K562 (cell line): Measurements from ENCODE around the gene OR52A5. TPM values are rescaled to one million over a fixed set of nuclear protein-coding genes. Genes with fewer than 3 reads are reported as not detected.

ENCODE experiments used
- ARNT ChIP-seq, 2 experiments: fragments of 450-650 bp; IDR thresholded peaks; 2 replicates each; pipeline ENCODE4 v1.6.1; 2016; ENCODE audit warnings: mild to moderate bottlenecking in 1 of 2
- CC2D1A ChIP-seq: fragments of 450-650 bp; IDR thresholded peaks from 2 replicates; pipeline ENCODE4 v1.6.1; 2017; ENCODE audit warnings: mild to moderate bottlenecking
- CCNT2 ChIP-seq: IDR thresholded peaks from 2 replicates; pipeline ENCODE4 v1.6.1; 2011; ENCODE audit warnings: borderline replicate concordance, low read depth, mild to moderate bottlenecking, moderate library complexity, mixed read lengths, low read length; ENCODE audit not compliant: insufficient read length; ENCODE audit errors: extremely low read depth
- DPF2 ChIP-seq: fragments of 450-650 bp; IDR thresholded peaks from 2 replicates; pipeline ENCODE4 v1.6.1; 2016
- E2F3 ChIP-seq: fragments of 250-450 bp; sonication (Bioruptor Pico); IDR thresholded peaks from 2 replicates; pipeline ENCODE4 v1.4.0; 2020; ENCODE audit warnings: mild to moderate bottlenecking
- FIP1L1 ChIP-seq: fragments of 200-400 bp; formaldehyde crosslinking; IDR thresholded peaks from 2 replicates; pipeline ENCODE4 v1.6.1; 2018; ENCODE audit warnings: mild to moderate bottlenecking, low read depth, low read length; ENCODE audit not compliant: poor library complexity, severe bottlenecking
- FOXJ2 ChIP-seq: fragments of 200-800 bp; sonication (Bioruptor generic); IDR thresholded peaks from 2 replicates; pipeline ENCODE4 v1.6.1; 2016; ENCODE audit warnings: missing genetic modification characterization, missing compliant biosample characterization
- KLF1 ChIP-seq: fragments of 450-650 bp; IDR thresholded peaks from 2 replicates; pipeline ENCODE4 v1.6.1; 2016; ENCODE audit warnings: missing genetic modification characterization, missing compliant biosample characterization
- NR4A1 ChIP-seq, 2 experiments: fragments of 250-450 bp in 1 of 2; fragments of 450-650 bp in 1 of 2; sonication (Bioruptor Pico) in 1 of 2; IDR thresholded peaks; 2 replicates each; pipeline versions ENCODE4 v1.4.0 to v1.6.1; 2016 to 2020; ENCODE audit warnings: mild to moderate bottlenecking in 2 of 2, missing compliant biosample characterization in 1 of 2, missing genetic modification characterization in 1 of 2, moderate library complexity in 1 of 2
- RBM17 ChIP-seq: fragments of 200-400 bp; formaldehyde crosslinking; IDR thresholded peaks from 2 replicates; pipeline ENCODE4 v1.6.1; 2017; ENCODE audit warnings: low read depth, mild to moderate bottlenecking, low read length, borderline replicate concordance
- RBM34 ChIP-seq: fragments of 200-400 bp; formaldehyde crosslinking; IDR thresholded peaks from 2 replicates; pipeline ENCODE4 v1.6.1; 2018; ENCODE audit warnings: low read length, borderline replicate concordance; ENCODE audit not compliant: insufficient read depth
- SNIP1 ChIP-seq: fragments of 450-650 bp; IDR thresholded peaks from 2 replicates; pipeline ENCODE4 v1.7.1; 2017; ENCODE audit warnings: low read depth, mild to moderate bottlenecking
- TAL1 ChIP-seq: fragments of 450-650 bp; IDR thresholded peaks from 2 replicates; pipeline ENCODE4 v1.6.1; 2016; ENCODE audit warnings: mild to moderate bottlenecking
- TEAD2 ChIP-seq: fragments of 450-650 bp; IDR thresholded peaks from 2 replicates; pipeline ENCODE4 v1.6.1; 2016; ENCODE audit warnings: missing genetic modification characterization, control low read depth, missing compliant biosample characterization
- ZNF780A ChIP-seq: fragments of 250-450 bp; sonication (Bioruptor Pico); IDR thresholded peaks from 2 replicates; pipeline ENCODE4 v1.5.0; 2021; ENCODE audit warnings: mild to moderate bottlenecking
- ZNF830 ChIP-seq: fragments of 250-450 bp; sonication (Bioruptor Pico); IDR thresholded peaks from 2 replicates; pipeline ENCODE4 v1.5.0; 2021; ENCODE audit warnings: mild to moderate bottlenecking
- polyA plus RNA-seq, 8 experiments: library from polyadenylated mRNA; depleted of rRNA in 4 of 8; stranded (reverse) in 5 of 8; unstranded in 3 of 8; fragments of >200 nt; fragmentation: Nextera tagmentation in 2 of 8; fragmentation: Illumina TruSeq in 1 of 8; extraction: Ambion mirVana in 2 of 8; extraction: Trizol in 1 of 8; gene quantifications; 2 replicates each; pipeline versions ENCODE4 v1.2.1 to v1.2.3, GENCODE V29; 2011 to 2014; ENCODE audit warnings: inconsistent platforms in 1 of 8, missing spikeins in 1 of 8
- total RNA-seq, 7 experiments: library from RNA; depleted of rRNA in 6 of 7; stranded (reverse); fragments of >200 nt in 6 of 7; fragmentation: Illumina TruSeq in 2 of 7; extraction: Trizol in 2 of 7; gene quantifications; 2 replicates each; pipeline versions ENCODE4 v1.2.1 to v1.2.3, GENCODE V29; 2011 to 2021; ENCODE audit warnings: low replicate concordance in 1 of 7
- TF ChIP-seq, protein P1 (sequence below): sonication (generic); IDR thresholded peaks from 2 replicates; pipeline ENCODE4 v1.6.1; 2016
- TF ChIP-seq, protein P2 (sequence below): fragments of 250-450 bp; sonication (Bioruptor Pico); IDR thresholded peaks from 2 replicates; pipeline ENCODE4 v1.8.0; 2022; ENCODE audit warnings: moderate library complexity, mild to moderate bottlenecking, inconsistent platforms
- TF ChIP-seq, protein P3 (sequence below): fragments of 450-650 bp; formaldehyde crosslinking; IDR thresholded peaks from 2 replicates; pipeline ENCODE4 v1.4.0; 2020; ENCODE audit warnings: mild to moderate bottlenecking, mixed read lengths
- TF ChIP-seq, protein P4 (sequence below): sonication (generic); formaldehyde crosslinking; IDR thresholded peaks from 2 replicates; pipeline ENCODE4 v1.8.1; 2023; ENCODE audit warnings: mild to moderate bottlenecking, missing genetic modification reagents

OR52A5 gene
- total and polyA plus RNA-seq, 9 of the 15 experiments (the other 6 are each of a cell fraction or from before 2014, with no cell fraction given) = 0.04 to 1.1 (median 0.94) TPM; not detected in 6

GRCh38 chr11:5131584-5132335 is 6.4 kb downstream of the OR52A5 start (continued):
- TF ChIP-seq, protein P1, sequence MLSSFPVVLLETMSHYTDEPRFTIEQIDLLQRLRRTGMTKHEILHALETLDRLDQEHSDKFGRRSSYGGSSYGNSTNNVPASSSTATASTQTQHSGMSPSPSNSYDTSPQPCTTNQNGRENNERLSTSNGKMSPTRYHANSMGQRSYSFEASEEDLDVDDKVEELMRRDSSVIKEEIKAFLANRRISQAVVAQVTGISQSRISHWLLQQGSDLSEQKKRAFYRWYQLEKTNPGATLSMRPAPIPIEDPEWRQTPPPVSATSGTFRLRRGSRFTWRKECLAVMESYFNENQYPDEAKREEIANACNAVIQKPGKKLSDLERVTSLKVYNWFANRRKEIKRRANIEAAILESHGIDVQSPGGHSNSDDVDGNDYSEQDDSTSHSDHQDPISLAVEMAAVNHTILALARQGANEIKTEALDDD = no peak
- TF ChIP-seq RBM17 = no peak
- no peak for TF ChIP-seq KLF1 (tag)
- TF ChIP-seq SNIP1 = no peak
- TF ChIP-seq, protein P2, sequence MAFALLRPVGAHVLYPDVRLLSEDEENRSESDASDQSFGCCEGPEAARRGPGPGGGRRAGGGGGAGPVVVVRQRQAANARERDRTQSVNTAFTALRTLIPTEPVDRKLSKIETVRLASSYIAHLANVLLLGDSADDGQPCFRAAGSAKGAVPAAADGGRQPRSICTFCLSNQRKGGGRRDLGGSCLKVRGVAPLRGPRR (CRISPR knock-in tag) = 0 out of 2 replicates have a peak, but pooled peaks have one; percentile 67
- no peak for TF ChIP-seq NR4A1 (CRISPR knock-in tag; IDR thresholded peaks at IDR 0.05)
- TF ChIP-seq NR4A1 (tag; IDR thresholded peaks at IDR 0.05) = peak; percentile 81
- TF ChIP-seq DPF2 = peak; percentile 93
- 0 out of 2 replicates have a peak, but pooled peaks have one; percentile 36 for TF ChIP-seq E2F3 (CRISPR knock-in tag)
- peak; percentile 90 for TF ChIP-seq TAL1
- TF ChIP-seq ZNF780A (CRISPR knock-in tag) = no peak
- no peak for TF ChIP-seq TEAD2 (tag)
- no peak for TF ChIP-seq ZNF830 (CRISPR knock-in tag)
- TF ChIP-seq, protein P3, sequence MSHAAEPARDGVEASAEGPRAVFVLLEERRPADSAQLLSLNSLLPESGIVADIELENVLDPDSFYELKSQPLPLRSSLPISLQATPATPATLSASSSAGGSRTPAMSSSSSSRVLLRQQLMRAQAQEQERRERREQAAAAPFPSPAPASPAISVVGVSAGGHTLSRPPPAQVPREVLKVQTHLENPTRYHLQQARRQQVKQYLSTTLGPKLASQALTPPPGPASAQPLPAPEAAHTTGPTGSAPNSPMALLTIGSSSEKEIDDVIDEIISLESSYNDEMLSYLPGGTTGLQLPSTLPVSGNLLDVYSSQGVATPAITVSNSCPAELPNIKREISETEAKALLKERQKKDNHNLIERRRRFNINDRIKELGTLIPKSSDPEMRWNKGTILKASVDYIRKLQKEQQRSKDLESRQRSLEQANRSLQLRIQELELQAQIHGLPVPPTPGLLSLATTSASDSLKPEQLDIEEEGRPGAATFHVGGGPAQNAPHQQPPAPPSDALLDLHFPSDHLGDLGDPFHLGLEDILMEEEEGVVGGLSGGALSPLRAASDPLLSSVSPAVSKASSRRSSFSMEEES (CRISPR knock-in tag) = no peak
- TF ChIP-seq RBM34 = no peak
- TF ChIP-seq ARNT (IDR thresholded peaks at IDR 0.05) = 0 out of 4 replicates have a peak, but pooled peaks have one; percentile 56 to 61
- TF ChIP-seq CCNT2 = peak; percentile 63
- TF ChIP-seq, protein P4, sequence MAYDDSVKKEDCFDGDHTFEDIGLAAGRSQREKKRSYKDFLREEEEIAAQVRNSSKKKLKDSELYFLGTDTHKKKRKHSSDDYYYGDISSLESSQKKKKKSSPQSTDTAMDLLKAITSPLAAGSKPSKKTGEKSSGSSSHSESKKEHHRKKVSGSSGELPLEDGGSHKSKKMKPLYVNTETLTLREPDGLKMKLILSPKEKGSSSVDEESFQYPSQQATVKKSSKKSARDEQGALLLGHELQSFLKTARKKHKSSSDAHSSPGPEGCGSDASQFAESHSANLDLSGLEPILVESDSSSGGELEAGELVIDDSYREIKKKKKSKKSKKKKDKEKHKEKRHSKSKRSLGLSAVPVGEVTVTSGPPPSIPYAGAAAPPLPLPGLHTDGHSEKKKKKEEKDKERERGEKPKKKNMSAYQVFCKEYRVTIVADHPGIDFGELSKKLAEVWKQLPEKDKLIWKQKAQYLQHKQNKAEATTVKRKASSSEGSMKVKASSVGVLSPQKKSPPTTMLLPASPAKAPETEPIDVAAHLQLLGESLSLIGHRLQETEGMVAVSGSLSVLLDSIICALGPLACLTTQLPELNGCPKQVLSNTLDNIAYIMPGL (CRISPR knock-in tag) = no peak
- no peak for TF ChIP-seq FIP1L1
- no peak for TF ChIP-seq FOXJ2 (tag)
- TF ChIP-seq CC2D1A = peak; percentile 73; the same call in 1 of the 2 replicates
